Upper lobe of right lung (tissue), 1 donor: Measurements from ENCODE around the gene ARRB1. TPM values are rescaled to one million over a fixed set of nuclear protein-coding genes. Genes with fewer than 3 reads are reported as not detected.

Experiments used
- ATAC-seq: fragments of 200-7000 bp; cut with Tn5 transposase; one replicate; pipeline ENCODE4 v1.9.1; 2020; ENCODE audit warnings: mild to moderate bottlenecking, moderate library complexity
- DNase-seq: peaks from one replicate; pipeline ENCODE4 v3.0.0-alpha.2; 2020
- H3K27ac ChIP-seq: fragments of 200-600 bp; one replicate; pipeline ENCODE4 v1.8.0; 2022
- H3K27me3 ChIP-seq: fragments of 200-600 bp; one replicate; pipeline ENCODE4 v1.8.0; 2022; ENCODE audit warnings: mild to moderate bottlenecking
- H3K36me3 ChIP-seq: fragments of 200-600 bp; one replicate; pipeline ENCODE4 v1.8.0; 2022
- H3K4me1 ChIP-seq: fragments of 200-600 bp; one replicate; pipeline ENCODE4 v1.8.0; 2022
- H3K4me3 ChIP-seq: fragments of 200-600 bp; one replicate; pipeline ENCODE4 v1.8.0; 2022; ENCODE audit warnings: mild to moderate bottlenecking
- H3K9me3 ChIP-seq: fragments of 200-600 bp; one replicate; pipeline ENCODE4 v1.8.0; 2022
- CTCF ChIP-seq: fragments of 200-600 bp; IDR thresholded peaks from one replicate; pipeline ENCODE4 v1.8.0; 2022; ENCODE audit warnings: antibody characterized with exemption
- intact Hi-C: fragments of 100-400 bp; cut with DNase I; formaldehyde crosslinking; loops from one replicate; pipeline ENCODE4 v1.11.0; 2022
- total RNA-seq: library from RNA; stranded (reverse); fragmentation: NEBNext Ultra II Directional; extraction: Animal tissue kit (Norgen Biotek cat#: 25700); gene quantifications from one replicate; pipeline ENCODE4 v1.2.1, GENCODE V29; 2021
- donor health status: DM: no; HTN: yes; CAD: no; lungs with severe emphysema.

The ARRB1 gene
- total RNA-seq, 1 donor from 2014 or later = 188 TPM

- Histone ChIP-seq H3K4me3 (no peak overlapping the region), H3K27me3 (no peaks in the 10 kb centered on the region), H3K27ac (no peak overlapping the region), H3K9me3 (no peaks in the 10 kb centered on the region), H3K36me3 (peaks cover 95% of the 10 kb centered on the region), H3K4me1 (peaks cover 5% of the 10 kb centered on the region)
- ATAC-seq (no peak), DNase-seq (no peak)
- intact Hi-C loops = no loop called here
- no peak for TF ChIP-seq CTCF
These were observed 69.9 kb downstream of the ARRB1 start for GRCh38 chr11:75281469-75282095.

GRCh38 chr11:75280770-75281468 is 70.5 kb downstream of the ARRB1 start:
- H3K36me3 ChIP-seq = peaks cover 95% of the 10 kb centered on the region
- DNase-seq (peak; percentile 63), ATAC-seq (peak; percentile 19)
- no peak overlapping the region for H3K4me3 ChIP-seq
- peak overlapping the region; percentile 12 for H3K27ac ChIP-seq
- intact Hi-C loops = no loop called here
- H3K9me3 ChIP-seq = no peaks in the 10 kb centered on the region
- no peak for TF ChIP-seq CTCF
- H3K4me1 ChIP-seq = peaks cover 11% of the 10 kb centered on the region
- H3K27me3 ChIP-seq = no peaks in the 10 kb centered on the region

GRCh38 chr11:75280227-75280701 is 71.2 kb downstream of the ARRB1 start:
- H3K9me3 ChIP-seq = no peaks in the 10 kb centered on the region
- H3K36me3 ChIP-seq = peaks cover 95% of the 10 kb centered on the region
- DNase-seq (peak; percentile 76), ATAC-seq (peak; percentile 87)
- intact Hi-C loops = no loop called here
- TF ChIP-seq CTCF = peak; percentile 97
- peaks cover 15% of the 10 kb centered on the region for H3K4me1 ChIP-seq
- H3K27ac ChIP-seq = peak overlapping the region; percentile 12
- no peak overlapping the region for H3K4me3 ChIP-seq
- no peaks in the 10 kb centered on the region for H3K27me3 ChIP-seq

- intact Hi-C loops = loop anchor here (5.0 kb wide), 1 partner anchor 103 kb away; no protein-coding TSS in a partner anchor
- Histone ChIP-seq H3K27ac (peak overlapping the region; percentile 1), H3K9me3 (no peaks in the 10 kb centered on the region), H3K36me3 (peaks cover 88% of the 10 kb centered on the region), H3K4me3 (no peak overlapping the region), H3K27me3 (no peaks in the 10 kb centered on the region), H3K4me1 (peaks cover 15% of the 10 kb centered on the region)
- no peak for TF ChIP-seq CTCF
- ATAC-seq = no peak
- DNase-seq = peak; percentile 19
These were observed 72.2 kb downstream of the ARRB1 start for GRCh38 chr11:75279273-75279672.

GRCh38 chr11:75277991-75278790 is 73.3 kb downstream of the ARRB1 start:
- H3K27ac ChIP-seq = no peak overlapping the region
- peak; percentile 56 for DNase-seq

More at GRCh38 chr11:75277991-75278790, 73.3 kb downstream of the ARRB1 start:
- Histone ChIP-seq H3K4me1 (peaks cover 15% of the 10 kb centered on the region), H3K27me3 (no peaks in the 10 kb centered on the region), H3K4me3 (no peak overlapping the region), H3K9me3 (no peaks in the 10 kb centered on the region), H3K36me3 (peaks cover 88% of the 10 kb centered on the region)
- ATAC-seq = no peak
- no peak for TF ChIP-seq CTCF
- intact Hi-C loops = loop anchor here (5.0 kb wide), 1 partner anchor 104 kb away; no protein-coding TSS in a partner anchor
